Trophoblast cell (in vitro differentiated cells and primary cell): ENCODE measurements around the gene NHLRC4.

Experiments
- DNase-seq, 2 donors: peaks; one replicate each; pipeline ENCODE4 v3.0.0-alpha.2; 2016
- H2AFZ ChIP-seq: 2 replicates; pipeline ENCODE4 v1.6.1; 2013; ENCODE audit warnings: low read length, moderate library complexity, mild to moderate bottlenecking; ENCODE audit not compliant: insufficient read depth, poor library complexity
- H2AK5ac ChIP-seq: 2 replicates; pipeline ENCODE4 v1.6.1; 2013; ENCODE audit warnings: mild to moderate bottlenecking, low read length
- H2BK120ac ChIP-seq: 2 replicates; pipeline ENCODE4 v1.6.1; 2013; ENCODE audit warnings: low read length, mild to moderate bottlenecking, moderate library complexity; ENCODE audit not compliant: insufficient read depth, poor library complexity
- H2BK12ac ChIP-seq: 2 replicates; pipeline ENCODE4 v1.6.1; 2013; ENCODE audit warnings: mild to moderate bottlenecking, low read length, moderate library complexity
- H2BK5ac ChIP-seq: 2 replicates; pipeline ENCODE4 v1.6.1; 2013; ENCODE audit warnings: low read length, low read depth, moderate library complexity, mild to moderate bottlenecking; ENCODE audit not compliant: poor library complexity
- H3K14ac ChIP-seq: 2 replicates; pipeline ENCODE4 v1.6.1; 2013; ENCODE audit warnings: mild to moderate bottlenecking, low read length
- H3K18ac ChIP-seq: 2 replicates; pipeline ENCODE4 v1.6.1; 2013; ENCODE audit warnings: mild to moderate bottlenecking, low read length
- H3K23ac ChIP-seq: 2 replicates; pipeline ENCODE4 v1.6.1; 2013; ENCODE audit warnings: low read length
- H3K27ac ChIP-seq: 2 replicates; pipeline ENCODE4 v1.5.1; 2013; ENCODE audit warnings: low read depth, mild to moderate bottlenecking, inconsistent platforms, low read length, moderate library complexity
- H3K27me3 ChIP-seq: 2 replicates; pipeline ENCODE4 v1.6.1; 2013; ENCODE audit warnings: inconsistent platforms, mild to moderate bottlenecking, low read length, moderate library complexity; ENCODE audit not compliant: insufficient read depth
- H3K36me3 ChIP-seq, 2 experiments: 1 replicate in 1 of 2; 2 replicates in 1 of 2; pipeline ENCODE4 v1.6.1; 2013; ENCODE audit warnings: low read length in 2 of 2, mild to moderate bottlenecking in 2 of 2, moderate library complexity in 1 of 2; ENCODE audit not compliant: insufficient read depth in 2 of 2, control insufficient read depth in 1 of 2
- H3K4ac ChIP-seq: 2 replicates; pipeline ENCODE4 v1.6.1; 2013; ENCODE audit warnings: low read depth, mild to moderate bottlenecking, low read length, moderate library complexity
- H3K4me1 ChIP-seq, 2 experiments: 1 replicate in 1 of 2; 2 replicates in 1 of 2; pipeline ENCODE4 v1.6.1; 2013; ENCODE audit warnings: low read length in 2 of 2, mild to moderate bottlenecking in 2 of 2, moderate library complexity in 1 of 2; ENCODE audit not compliant: insufficient read depth in 2 of 2, control insufficient read depth in 1 of 2
- H3K4me2 ChIP-seq: 2 replicates; pipeline ENCODE4 v1.6.1; 2013; ENCODE audit warnings: inconsistent platforms, mild to moderate bottlenecking, low read length, moderate library complexity
- H3K4me3 ChIP-seq: 2 replicates; pipeline ENCODE4 v1.5.1; 2013; ENCODE audit warnings: mild to moderate bottlenecking, low read depth, low read length, inconsistent platforms
- H3K79me1 ChIP-seq: one replicate; pipeline ENCODE4 v1.6.1; 2013; ENCODE audit warnings: low read length
- H3K79me2 ChIP-seq: 2 replicates; pipeline ENCODE4 v1.6.1; 2013; ENCODE audit warnings: low read length, mild to moderate bottlenecking; ENCODE audit not compliant: control insufficient read depth, insufficient read depth, poor library complexity
- H3K9ac ChIP-seq: 2 replicates; pipeline ENCODE4 v1.6.1; 2013; ENCODE audit warnings: mild to moderate bottlenecking, low read length
- H3K9me3 ChIP-seq: 2 replicates; pipeline ENCODE4 v1.6.1; 2013; ENCODE audit warnings: low read depth, mild to moderate bottlenecking, control low read depth, inconsistent platforms, low read length; ENCODE audit not compliant: insufficient read depth
- H4K12ac ChIP-seq: 2 replicates; pipeline ENCODE4 v1.6.1; 2013; ENCODE audit warnings: low read depth, mild to moderate bottlenecking, low read length, moderate library complexity
- H4K8ac ChIP-seq: 2 replicates; pipeline ENCODE4 v1.6.1; 2013; ENCODE audit warnings: low read depth, mild to moderate bottlenecking, low read length, moderate library complexity
- H4K91ac ChIP-seq: one replicate; pipeline ENCODE4 v1.6.1; 2013; ENCODE audit warnings: low read depth, mild to moderate bottlenecking, low read length, moderate library complexity
- WGBS: extraction: QIAGEN DNeasy Blood & Tissue Kit; methylation state at CpG from one replicate; pipeline ENCODE4 v1.1.7; 2013; ENCODE audit warnings: missing lambda C conversion rate; ENCODE audit not compliant: insufficient read length, insufficient coverage; ENCODE audit errors: extremely low coverage; 5-methylcytosine and 5-hydroxymethylcytosine counted together

NHLRC4 gene

DNA sequence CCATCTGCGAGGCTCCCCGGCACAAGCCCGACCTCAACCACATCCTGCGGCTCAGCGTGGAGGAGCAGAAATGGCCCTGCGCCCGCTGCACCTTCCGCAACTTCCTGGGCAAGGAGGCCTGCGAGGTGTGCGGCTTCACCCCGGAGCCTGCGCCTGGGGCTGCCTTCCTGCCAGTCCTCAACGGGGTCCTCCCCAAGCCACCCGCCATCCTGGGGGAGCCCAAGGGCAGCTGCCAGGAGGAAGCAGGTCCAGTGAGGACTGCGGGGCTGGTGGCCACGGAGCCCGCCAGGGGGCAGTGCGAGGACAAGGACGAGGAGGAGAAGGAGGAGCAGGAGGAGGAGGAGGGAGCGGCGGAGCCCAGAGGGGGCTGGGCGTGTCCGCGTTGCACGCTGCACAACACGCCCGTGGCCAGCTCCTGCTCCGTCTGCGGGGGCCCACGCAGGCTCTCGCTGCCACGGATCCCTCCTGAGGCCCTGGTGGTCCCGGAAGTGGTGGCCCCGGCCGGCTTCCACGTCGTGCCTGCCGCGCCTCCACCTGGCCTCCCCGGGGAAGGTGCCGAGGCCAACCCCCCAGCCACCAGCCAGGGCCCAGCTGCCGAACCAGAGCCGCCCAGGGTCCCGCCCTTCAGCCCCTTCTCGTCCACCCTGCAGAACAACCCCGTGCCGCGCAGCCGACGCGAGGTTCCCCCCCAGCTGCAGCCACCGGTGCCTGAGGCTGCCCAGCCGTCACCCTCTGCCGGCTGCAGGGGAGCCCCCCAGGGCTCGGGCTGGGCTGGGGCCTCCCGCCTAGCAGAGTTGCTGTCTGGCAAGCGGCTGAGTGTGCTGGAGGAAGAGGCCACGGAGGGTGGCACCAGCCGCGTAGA lies 19.7 kb upstream of the NHLRC4 start:
- H3K4me2 ChIP-seq = no peak overlapping the region
- no peak overlapping the region for H4K91ac ChIP-seq
- H3K4ac ChIP-seq = no peak overlapping the region
- H3K79me2 ChIP-seq = no peaks in the 10 kb centered on the region
- H3K27ac ChIP-seq = no peak overlapping the region
- H3K9ac ChIP-seq = no peak overlapping the region
- no peak overlapping the region for H2BK5ac ChIP-seq
- peaks cover 29 to 34% of the 10 kb centered on the region in 2 experiments for H3K36me3 ChIP-seq
- no CpG with 5 or more reads among the region's 60 CpGs for WGBS
- H4K12ac ChIP-seq = no peak overlapping the region
- H3K18ac ChIP-seq = no peak overlapping the region
- no peaks in the 10 kb centered on the region for H3K27me3 ChIP-seq
- H3K23ac ChIP-seq = no peak overlapping the region
- no peaks in the 10 kb centered on the region for H3K79me1 ChIP-seq
- H3K14ac ChIP-seq = no peak overlapping the region
- H2AK5ac ChIP-seq = no peak overlapping the region
- no peak overlapping the region for H2AFZ ChIP-seq
- no peaks in the 10 kb centered on the region for H3K9me3 ChIP-seq
- no peak overlapping the region for H3K4me3 ChIP-seq
- no peak overlapping the region for H2BK120ac ChIP-seq
- no peak overlapping the region for H4K8ac ChIP-seq
- DNase-seq = peak; percentile 64 to 84
- no peak overlapping the region for H2BK12ac ChIP-seq
- no peaks in the 10 kb centered on the region for H3K4me1 ChIP-seq

GRCh38 chr16:548586-548985 lies 18.2 kb upstream of the NHLRC4 start:
- Histone ChIP-seq H3K4me3 (no peak overlapping the region), H3K27me3 (no peaks in the 10 kb centered on the region), H4K8ac (no peak overlapping the region), H3K36me3 (peaks cover 38 to 43% of the 10 kb centered on the region in 2 experiments), H2BK120ac (no peak overlapping the region), H3K4me2 (no peak overlapping the region), H4K91ac (no peak overlapping the region), H3K27ac (no peak overlapping the region), H3K18ac (no peak overlapping the region), H2AK5ac (no peak overlapping the region), H3K14ac (no peak overlapping the region), H2BK12ac (no peak overlapping the region), H2AFZ (no peak overlapping the region), H3K79me2 (no peaks in the 10 kb centered on the region), H3K4ac (no peak overlapping the region), H2BK5ac (no peak overlapping the region), H3K4me1 (no peaks in the 10 kb centered on the region), H3K79me1 (no peaks in the 10 kb centered on the region), H4K12ac (no peak overlapping the region), H3K9ac (no peak overlapping the region), H3K9me3 (peaks cover 2% of the 10 kb centered on the region), H3K23ac (no peak overlapping the region)
- DNase-seq = no peak
- no CpG with 5 or more reads among the region's 21 CpGs for WGBS

GRCh38 chr16:549544-550263 lies 17.1 kb upstream of the NHLRC4 start:
- no CpG with 5 or more reads among the region's 54 CpGs for WGBS
- peaks cover 2% of the 10 kb centered on the region for H3K9me3 ChIP-seq

DNA sequence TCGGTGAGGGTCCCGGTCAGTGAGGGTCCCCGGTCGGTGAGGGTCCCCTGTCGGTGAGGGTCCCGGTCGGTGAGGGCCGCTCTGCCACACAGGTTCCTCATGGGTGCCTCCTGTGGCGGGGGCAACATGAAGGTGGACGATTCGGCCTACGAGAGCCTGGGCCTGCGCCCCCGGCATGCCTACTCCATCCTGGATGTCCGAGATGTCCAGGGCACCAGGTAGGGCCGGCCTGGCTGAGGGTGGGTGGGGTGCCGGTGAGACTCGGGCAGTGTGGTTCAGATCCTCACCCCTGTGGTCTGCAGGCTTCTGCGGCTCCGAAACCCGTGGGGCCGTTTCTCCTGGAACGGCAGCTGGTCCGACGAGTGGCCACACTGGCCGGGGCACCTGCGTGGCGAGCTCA lies 15.6 kb upstream of the NHLRC4 start:
- peaks cover 45 to 51% of the 10 kb centered on the region in 2 experiments for H3K36me3 ChIP-seq
- no peak overlapping the region for H3K4ac ChIP-seq
- no peak overlapping the region for H4K91ac ChIP-seq
- peaks cover 2% of the 10 kb centered on the region for H3K9me3 ChIP-seq
- WGBS = no CpG with 5 or more reads among the region's 28 CpGs
- no peaks in the 10 kb centered on the region for H3K27me3 ChIP-seq
- no peak overlapping the region for H2AK5ac ChIP-seq
- H3K4me3 ChIP-seq = no peak overlapping the region
- DNase-seq = no peak
- H2BK120ac ChIP-seq = no peak overlapping the region
- no peaks in the 10 kb centered on the region for H3K79me1 ChIP-seq
- no peak overlapping the region for H3K9ac ChIP-seq
- H4K12ac ChIP-seq = no peak overlapping the region
- H3K4me2 ChIP-seq = no peak overlapping the region
- no peak overlapping the region for H2AFZ ChIP-seq
- no peak overlapping the region for H2BK12ac ChIP-seq
- H3K14ac ChIP-seq = no peak overlapping the region
- no peak overlapping the region for H4K8ac ChIP-seq
- H3K79me2 ChIP-seq = no peaks in the 10 kb centered on the region
- no peak overlapping the region for H3K27ac ChIP-seq
- H3K4me1 ChIP-seq = no peaks in the 10 kb centered on the region
- no peak overlapping the region for H2BK5ac ChIP-seq
- no peak overlapping the region for H3K23ac ChIP-seq
- no peak overlapping the region for H3K18ac ChIP-seq

More at GRCh38 chr16:549544-550263, 17.1 kb upstream of the NHLRC4 start:
- no peak overlapping the region for H2BK120ac ChIP-seq
- H3K14ac ChIP-seq = no peak overlapping the region
- H3K23ac ChIP-seq = no peak overlapping the region
- no peak overlapping the region for H2BK12ac ChIP-seq
- H3K4me3 ChIP-seq = no peak overlapping the region
- H3K27me3 ChIP-seq = no peaks in the 10 kb centered on the region
- DNase-seq = no peak
- H2AFZ ChIP-seq = no peak overlapping the region
- H3K4ac ChIP-seq = no peak overlapping the region
- H2AK5ac ChIP-seq = no peak overlapping the region
- peaks cover 45 to 49% of the 10 kb centered on the region in 2 experiments for H3K36me3 ChIP-seq
- no peak overlapping the region for H3K9ac ChIP-seq
- H4K8ac ChIP-seq = no peak overlapping the region
- no peak overlapping the region for H3K27ac ChIP-seq
- H3K4me2 ChIP-seq = no peak overlapping the region
- no peak overlapping the region for H4K12ac ChIP-seq
- H3K79me2 ChIP-seq = no peaks in the 10 kb centered on the region
- H3K79me1 ChIP-seq = no peaks in the 10 kb centered on the region
- H3K18ac ChIP-seq = no peak overlapping the region
- H4K91ac ChIP-seq = no peak overlapping the region
- no peak overlapping the region for H2BK5ac ChIP-seq
- H3K4me1 ChIP-seq = no peaks in the 10 kb centered on the region
